Fibroblast of villous mesenchyme (primary cell): ENCODE data around the gene GDPD3. TPM values are rescaled to one million over a fixed set of nuclear protein-coding genes. Genes with fewer than 3 reads are reported as not detected.

Source experiments
- DNase-seq: peaks from one replicate; pipeline ENCODE4 v3.0.0-alpha.2; 2010; ENCODE audit warnings: low read depth
- H3K4me3 ChIP-seq: 2 replicates; pipeline ENCODE4 v1.5.1; 2011; ENCODE audit warnings: low read depth, mild to moderate bottlenecking, low read length
- CTCF ChIP-seq: IDR thresholded peaks from 2 replicates; pipeline ENCODE4 v1.5.1; 2012; ENCODE audit warnings: low read depth, mild to moderate bottlenecking, low read length; ENCODE audit not compliant: insufficient read depth
- total RNA-seq: library from RNA; depleted of rRNA; stranded (reverse); fragments of >200 nt; gene quantifications from 2 replicates; pipeline ENCODE4 v1.2.3, GENCODE V29; 2012

Gene GDPD3
- total RNA-seq, 1 donor: 0.43 TPM

- no peak overlapping the region for H3K4me3 ChIP-seq
- no peak for DNase-seq
- no peak for TF ChIP-seq CTCF
Measured at GRCh38 chr16:30141750-30142149, 28.4 kb upstream of the GDPD3 start.

- DNase-seq: no peak
- TF ChIP-seq CTCF: no peak
- no peak overlapping the region for H3K4me3 ChIP-seq
Measured at GRCh38 chr16:30139583-30140481, 26.5 kb upstream of the GDPD3 start.

GRCh38 chr16:30137897-30138296 is 24.6 kb upstream of the GDPD3 start:
- DNase-seq: no peak
- H3K4me3 ChIP-seq: no peak overlapping the region
- no peak for TF ChIP-seq CTCF

- DNase-seq: no peak
- H3K4me3 ChIP-seq: no peak overlapping the region
- TF ChIP-seq CTCF: no peak
Measured at GRCh38 chr16:30136971-30137605, 23.8 kb upstream of the GDPD3 start.

GRCh38 chr16:30132591-30132990 is 19.3 kb upstream of the GDPD3 start:
- DNase-seq: no peak
- no peak for TF ChIP-seq CTCF
- no peak overlapping the region for H3K4me3 ChIP-seq

- H3K4me3 ChIP-seq: no peak overlapping the region
- peak; percentile 17 for DNase-seq
- TF ChIP-seq CTCF: no peak
Measured at GRCh38 chr16:30131869-30132475, 18.6 kb upstream of the GDPD3 start.
